Mesenchymal stem cell (in vitro differentiated cells and primary cell): ENCODE data around the gene TEX36.
A peak's percentile ranks its signal among the peaks of the same experiment; 100 is the strongest.

ENCODE experiments used
- DNase-seq: peaks from one replicate; pipeline ENCODE4 v3.0.0-alpha.2; 2013
- H2AFZ ChIP-seq: one replicate; pipeline ENCODE4 v1.6.1; 2013; ENCODE audit warnings: low read depth, mild to moderate bottlenecking, control low read depth, inconsistent platforms, low read length, moderate library complexity
- H2AK5ac ChIP-seq: 2 replicates; pipeline ENCODE4 v1.6.1; 2013; ENCODE audit warnings: low read length, moderate library complexity, mild to moderate bottlenecking, inconsistent platforms; ENCODE audit not compliant: severe bottlenecking
- H2BK120ac ChIP-seq: one replicate; pipeline ENCODE4 v1.6.1; 2013; ENCODE audit warnings: low read depth, mild to moderate bottlenecking, inconsistent platforms, low read length, moderate library complexity
- H2BK12ac ChIP-seq, 2 experiments: one replicate each; pipeline ENCODE4 v1.6.1; 2013; ENCODE audit warnings: inconsistent platforms in 2 of 2, low read length in 2 of 2, mild to moderate bottlenecking in 2 of 2, moderate library complexity in 2 of 2, control low read depth in 1 of 2
- H2BK15ac ChIP-seq: one replicate; pipeline ENCODE4 v1.6.1; 2013; ENCODE audit warnings: mild to moderate bottlenecking, low read depth, inconsistent platforms; ENCODE audit not compliant: poor library complexity, severe bottlenecking
- H2BK5ac ChIP-seq: 2 replicates; pipeline ENCODE4 v1.6.1; 2013; ENCODE audit warnings: low read depth, mild to moderate bottlenecking, low read length, control low read depth, inconsistent platforms; ENCODE audit not compliant: poor library complexity, severe bottlenecking
- H3K14ac ChIP-seq, 2 experiments: one replicate each; pipeline ENCODE4 v1.6.1; 2013; ENCODE audit warnings: inconsistent platforms in 2 of 2, low read length in 2 of 2, control low read depth in 1 of 2, mild to moderate bottlenecking in 1 of 2, moderate library complexity in 1 of 2
- H3K18ac ChIP-seq, 2 experiments: one replicate each; pipeline ENCODE4 v1.6.1; 2013; ENCODE audit warnings: inconsistent platforms in 2 of 2, low read length in 2 of 2, control low read depth in 1 of 2, low read depth in 1 of 2, mild to moderate bottlenecking in 1 of 2
- H3K23ac ChIP-seq, 2 experiments: one replicate each; pipeline ENCODE4 v1.6.1; 2013; ENCODE audit warnings: inconsistent platforms in 2 of 2, low read length in 2 of 2, mild to moderate bottlenecking in 2 of 2, moderate library complexity in 2 of 2, control low read depth in 1 of 2
- H3K27ac ChIP-seq: 2 replicates; pipeline ENCODE4 v1.5.1; 2013; ENCODE audit warnings: mild to moderate bottlenecking, moderate library complexity, low read length, control low read depth, inconsistent platforms; ENCODE audit not compliant: poor library complexity, severe bottlenecking
- H3K27me3 ChIP-seq, 2 experiments: 2 replicates each; pipeline versions ENCODE4 v1.6.1 to v1.7.0; 2013; ENCODE audit warnings: low read length in 2 of 2, mild to moderate bottlenecking in 2 of 2, moderate library complexity in 2 of 2, control low read depth in 1 of 2, inconsistent platforms in 1 of 2; ENCODE audit not compliant: control insufficient read depth in 1 of 2, insufficient read depth in 1 of 2
- H3K36me3 ChIP-seq, 2 experiments: 2 replicates each; pipeline versions ENCODE4 v1.6.1 to v1.7.0; 2013; ENCODE audit warnings: low read length in 2 of 2, control low read depth in 1 of 2, inconsistent platforms in 1 of 2, low read depth in 1 of 2, mild to moderate bottlenecking in 1 of 2; ENCODE audit not compliant: insufficient read depth in 2 of 2, control insufficient read depth in 1 of 2
- H3K4ac ChIP-seq, 2 experiments: one replicate each; pipeline ENCODE4 v1.6.1; 2013; ENCODE audit warnings: inconsistent platforms in 2 of 2, low read length in 2 of 2, mild to moderate bottlenecking in 2 of 2, moderate library complexity in 2 of 2, control low read depth in 1 of 2, low read depth in 1 of 2
- H3K4me1 ChIP-seq: 2 replicates; pipeline ENCODE4 v1.6.1; 2013; ENCODE audit warnings: low read depth, low read length, control low read depth; ENCODE audit not compliant: control insufficient read depth, insufficient read depth
- H3K4me2 ChIP-seq: 2 replicates; pipeline ENCODE4 v1.6.1; 2013; ENCODE audit warnings: low read length, mild to moderate bottlenecking, inconsistent platforms; ENCODE audit not compliant: poor library complexity, severe bottlenecking
- H3K4me3 ChIP-seq, 2 experiments: 2 replicates each; pipeline versions ENCODE4 v1.5.1 to v1.7.0; 2013; ENCODE audit warnings: low read length in 2 of 2, mild to moderate bottlenecking in 2 of 2, control low read depth in 1 of 2, low read depth in 1 of 2; ENCODE audit not compliant: insufficient read depth in 1 of 2
- H3K79me1 ChIP-seq: replicated peaks from 2 replicates; pipeline ENCODE4 v1.6.1; 2013; ENCODE audit warnings: mild to moderate bottlenecking, control low read depth, low read length, inconsistent platforms; ENCODE audit not compliant: poor library complexity, severe bottlenecking
- H3K9ac ChIP-seq: 2 replicates; pipeline ENCODE4 v1.7.0; 2013; ENCODE audit warnings: mild to moderate bottlenecking, low read length, moderate library complexity
- H3K9me3 ChIP-seq: 2 replicates; pipeline ENCODE4 v1.7.0; 2013; ENCODE audit warnings: mild to moderate bottlenecking, low read length; ENCODE audit not compliant: control insufficient read depth
- H4K8ac ChIP-seq: one replicate; pipeline ENCODE4 v1.6.1; 2013; ENCODE audit warnings: inconsistent platforms, mild to moderate bottlenecking, low read length, moderate library complexity
- H4K91ac ChIP-seq: one replicate; pipeline ENCODE4 v1.6.1; 2013; ENCODE audit warnings: mild to moderate bottlenecking, low read length, inconsistent platforms
- WGBS: methylation state at CpG from one replicate; pipeline ENCODE4 v1.1.7; 2013; ENCODE audit warnings: mixed read lengths; 5-methylcytosine and 5-hydroxymethylcytosine counted together

The TEX36 gene

GRCh38 chr10:125634606-125635005, 48.4 kb downstream of the TEX36 start:
- no peak overlapping the region for H2AFZ ChIP-seq
- H2AK5ac ChIP-seq: no peak overlapping the region
- H2BK5ac ChIP-seq: no peak overlapping the region
- no peaks in the 10 kb centered on the region for H3K79me1 ChIP-seq
- H3K27ac ChIP-seq: no peak overlapping the region
- H3K4me3 ChIP-seq: no peak overlapping the region
- no peak overlapping the region for H3K9ac ChIP-seq
- H4K8ac ChIP-seq: no peak overlapping the region
- H3K18ac ChIP-seq: no peak overlapping the region
- WGBS: 87% methylated on average over 5 of the region's 5 CpGs
- no peak for DNase-seq
- no peak overlapping the region for H3K14ac ChIP-seq
- peaks cover 0 to 43% of the 10 kb centered on the region in 2 experiments for H3K27me3 ChIP-seq
- no peak overlapping the region for H2BK120ac ChIP-seq
- H2BK12ac ChIP-seq: no peak overlapping the region
- H3K23ac ChIP-seq: no peak overlapping the region
- H3K36me3 ChIP-seq: no peaks in the 10 kb centered on the region
- no peak overlapping the region for H3K4ac ChIP-seq
- no peak overlapping the region for H4K91ac ChIP-seq
- H3K9me3 ChIP-seq: no peaks in the 10 kb centered on the region
- no peak overlapping the region for H2BK15ac ChIP-seq
- no peak overlapping the region for H3K4me2 ChIP-seq
- no peaks in the 10 kb centered on the region for H3K4me1 ChIP-seq

GRCh38 chr10:125633517-125633999, 49.4 kb downstream of the TEX36 start:
- WGBS: 77% methylated on average over 11 of the region's 13 CpGs
- Histone ChIP-seq H4K91ac (no peak overlapping the region), H3K14ac (no peak overlapping the region)

GRCh38 chr10:125631806-125632205, 51.2 kb downstream of the TEX36 start:
- no peak overlapping the region for H2BK15ac ChIP-seq
- no peak overlapping the region for H3K23ac ChIP-seq
- no peak overlapping the region for H3K14ac ChIP-seq
- no peak overlapping the region for H3K4me2 ChIP-seq
- no peak overlapping the region for H3K18ac ChIP-seq
- peaks cover 6 to 52% of the 10 kb centered on the region in 2 experiments for H3K27me3 ChIP-seq
- WGBS: 65% methylated on average over 5 of the region's 5 CpGs
- no peak overlapping the region for H3K4ac ChIP-seq
- no peak overlapping the region for H2AFZ ChIP-seq
- no peak overlapping the region for H2AK5ac ChIP-seq
- no peak overlapping the region for H3K27ac ChIP-seq
- H4K91ac ChIP-seq: no peak overlapping the region
- DNase-seq: no peak
- no peak overlapping the region for H2BK12ac ChIP-seq
- no peak overlapping the region for H3K4me3 ChIP-seq
- H3K9me3 ChIP-seq: no peaks in the 10 kb centered on the region
- no peaks in the 10 kb centered on the region for H3K4me1 ChIP-seq
- no peaks in the 10 kb centered on the region for H3K79me1 ChIP-seq
- H3K36me3 ChIP-seq: no peaks in the 10 kb centered on the region
- no peak overlapping the region for H2BK5ac ChIP-seq
- H3K9ac ChIP-seq: no peak overlapping the region
- H2BK120ac ChIP-seq: no peak overlapping the region
- H4K8ac ChIP-seq: no peak overlapping the region

More at GRCh38 chr10:125633517-125633999, 49.4 kb downstream of the TEX36 start:
- H2BK5ac ChIP-seq: no peak overlapping the region
- H3K4me2 ChIP-seq: no peak overlapping the region
- peaks cover 3 to 42% of the 10 kb centered on the region in 2 experiments for H3K27me3 ChIP-seq
- no peak overlapping the region for H3K9ac ChIP-seq
- H3K4me3 ChIP-seq: no peak overlapping the region
- no peaks in the 10 kb centered on the region for H3K9me3 ChIP-seq
- H2BK15ac ChIP-seq: no peak overlapping the region
- no peak overlapping the region for H3K18ac ChIP-seq
- no peak overlapping the region for H2BK12ac ChIP-seq
- no peak overlapping the region for H3K27ac ChIP-seq
- no peak for DNase-seq
- H3K23ac ChIP-seq: no peak overlapping the region
- no peak overlapping the region for H2AFZ ChIP-seq
- H4K8ac ChIP-seq: no peak overlapping the region
- H3K4ac ChIP-seq: no peak overlapping the region
- H3K79me1 ChIP-seq: no peaks in the 10 kb centered on the region
- H3K4me1 ChIP-seq: no peaks in the 10 kb centered on the region
- no peak overlapping the region for H2AK5ac ChIP-seq
- H3K36me3 ChIP-seq: no peaks in the 10 kb centered on the region
- H2BK120ac ChIP-seq: no peak overlapping the region

GRCh38 chr10:125629758-125630376, 53.1 kb downstream of the TEX36 start:
- H3K9me3 ChIP-seq: no peaks in the 10 kb centered on the region
- no peak overlapping the region for H2BK120ac ChIP-seq
- no peak overlapping the region for H3K23ac ChIP-seq
- H3K4me3 ChIP-seq: no peak overlapping the region
- H4K8ac ChIP-seq: no peak overlapping the region
- H3K18ac ChIP-seq: no peak overlapping the region
- no peak overlapping the region for H3K14ac ChIP-seq
- H4K91ac ChIP-seq: no peak overlapping the region
- peaks cover 9 to 49% of the 10 kb centered on the region in 2 experiments for H3K27me3 ChIP-seq
- H2BK5ac ChIP-seq: no peak overlapping the region
- 80% methylated on average over 2 of the region's 3 CpGs for WGBS
- H3K9ac ChIP-seq: no peak overlapping the region
- peak; percentile 10 for DNase-seq
- H3K36me3 ChIP-seq: no peaks in the 10 kb centered on the region
- H2AK5ac ChIP-seq: no peak overlapping the region
- no peak overlapping the region for H3K4me2 ChIP-seq
- no peak overlapping the region for H3K4ac ChIP-seq
- no peak overlapping the region for H2AFZ ChIP-seq
- H2BK15ac ChIP-seq: no peak overlapping the region
- H3K4me1 ChIP-seq: no peaks in the 10 kb centered on the region
- H3K27ac ChIP-seq: no peak overlapping the region
- no peaks in the 10 kb centered on the region for H3K79me1 ChIP-seq
- no peak overlapping the region for H2BK12ac ChIP-seq
